Esophagus muscularis mucosa (tissue), 4 donors: ENCODE measurements around the gene JMJD1C. TPM values are rescaled to one million over a fixed set of nuclear protein-coding genes. Genes with fewer than 3 reads are reported as not detected.

Source experiments
- DNase-seq: peaks from one replicate; pipeline ENCODE4 v3.0.0-alpha.2; 2017; ENCODE audit errors: extremely low spot score
- H3K27ac ChIP-seq, 4 donors: fragments of 200-600 bp; sonication (generic); replicated peaks in 1 of 4; 1 replicate in 3 of 4; 2 replicates in 1 of 4; pipeline ENCODE4 v1.5.1; 2016 to 2019; ENCODE audit warnings: mild to moderate bottlenecking in 1 of 4
- H3K27me3 ChIP-seq, 4 donors: fragments of 200-600 bp; sonication (generic); one replicate each; pipeline versions ENCODE4 v1.5.1 to v1.6.0; 2016 to 2019
- H3K36me3 ChIP-seq, 4 donors: fragments of 200-600 bp; sonication (generic); one replicate each; pipeline ENCODE4 v1.5.1; 2016 to 2019
- H3K4me1 ChIP-seq, 4 donors: fragments of 200-600 bp; sonication (generic); one replicate each; pipeline ENCODE4 v1.5.1; 2016 to 2019
- H3K4me3 ChIP-seq, 4 donors: fragments of 200-600 bp; sonication (generic); 1 replicate in 2 of 4; 2 replicates in 2 of 4; pipeline ENCODE4 v1.5.1; 2016 to 2019; ENCODE audit warnings: mild to moderate bottlenecking in 4 of 4, moderate library complexity in 1 of 4
- H3K9me3 ChIP-seq, 4 donors: fragments of 200-600 bp; sonication (generic); 1 replicate in 3 of 4; 2 replicates in 1 of 4; pipeline ENCODE4 v1.5.1; 2016 to 2019
- CTCF ChIP-seq, 3 experiments: fragments of 200-600 bp in 2 of 3; fragments of 450-650 bp in 1 of 3; sonication (generic) in 2 of 3; IDR thresholded peaks; one replicate each; pipeline ENCODE4 v1.5.1; 2017 to 2019; ENCODE audit warnings: antibody characterized with exemption in 3 of 3, mild to moderate bottlenecking in 2 of 3, moderate library complexity in 1 of 3
- EP300 ChIP-seq: sonication (generic); formaldehyde crosslinking; IDR thresholded peaks from one replicate; pipeline ENCODE4 v1.6.1; 2017; ENCODE audit warnings: antibody characterized with exemption
- POLR2A ChIP-seq: fragments of 450-650 bp; IDR thresholded peaks from one replicate; pipeline ENCODE4 v1.6.1; 2017; ENCODE audit warnings: antibody characterized with exemption, moderate library complexity, mild to moderate bottlenecking, low read depth
- POLR2AphosphoS5 ChIP-seq, 2 donors: sonication (generic); formaldehyde crosslinking; IDR thresholded peaks; one replicate each; pipeline ENCODE4 v1.6.1; 2017; ENCODE audit warnings: antibody characterized with exemption in 2 of 2
- WGBS: methylation state at CpG from one replicate; pipeline ENCODE4 v1.1.5; 2018; 5-methylcytosine and 5-hydroxymethylcytosine counted together
- intact Hi-C: fragments of 100-400 bp; cut with DNase I; formaldehyde crosslinking; loops from one replicate; pipeline ENCODE4 v1.15.1; 2023
- total RNA-seq, 4 donors: library from RNA; depleted of rRNA; stranded (reverse); fragments of >200 nt; gene quantifications; one replicate each; pipeline versions ENCODE4 v1.1.0 to v1.2.1, GENCODE V29; 2016

The JMJD1C gene
- total RNA-seq, 4 donors from 2014 or later = 60.3 to 89.7 (median 79.8) TPM

- Histone ChIP-seq H3K36me3 (no peaks in the 10 kb centered on the region), H3K4me3 (no peak overlapping the region), H3K27ac (no peak overlapping the region), H3K9me3 (no peaks in the 10 kb centered on the region), H3K4me1 (peaks cover 9 to 57% (median 52%) of the 10 kb centered on the region in 4 donors), H3K27me3 (no peaks in the 10 kb centered on the region)
- 71% methylated on average over 4 of the region's 4 CpGs for WGBS
- intact Hi-C loops = no loop called here
- no peak for DNase-seq
- no peak for TF ChIP-seq EP300
- TF ChIP-seq CTCF (IDR thresholded peaks at IDR 0.05) = no peak
- no peak for TF ChIP-seq POLR2AphosphoS5 (IDR thresholded peaks at IDR 0.05)
- no peak for TF ChIP-seq POLR2A
Observed at GRCh38 chr10:63229161-63229560, 236.6 kb downstream of the JMJD1C start.

GRCh38 chr10:63228237-63228636, 237.5 kb downstream of the JMJD1C start:
- Histone ChIP-seq H3K4me1 (peaks cover 9 to 57% (median 48%) of the 10 kb centered on the region in 4 donors), H3K4me3 (no peak overlapping the region), H3K27me3 (no peaks in the 10 kb centered on the region), H3K9me3 (no peaks in the 10 kb centered on the region), H3K27ac (no peak overlapping the region), H3K36me3 (no peaks in the 10 kb centered on the region)
- TF ChIP-seq CTCF (IDR thresholded peaks at IDR 0.05) (no peak), POLR2AphosphoS5 (IDR thresholded peaks at IDR 0.05) (no peak), POLR2A (no peak), EP300 (no peak)
- intact Hi-C loops = no loop called here
- no peak for DNase-seq

GRCh38 chr10:63227207-63227895, 238.4 kb downstream of the JMJD1C start:
- WGBS = 54% methylated on average over 3 of the region's 3 CpGs
- no peaks in the 10 kb centered on the region for H3K27me3 ChIP-seq
- no peak for DNase-seq
- TF ChIP-seq EP300 = no peak
- TF ChIP-seq POLR2A = no peak
- no peak for TF ChIP-seq POLR2AphosphoS5 (IDR thresholded peaks at IDR 0.05)
- TF ChIP-seq CTCF (IDR thresholded peaks at IDR 0.05) = no peak
- intact Hi-C loops = no loop called here
- no peak overlapping the region for H3K27ac ChIP-seq
- peaks cover 8 to 51% (median 39%) of the 10 kb centered on the region in 4 donors for H3K4me1 ChIP-seq
- H3K36me3 ChIP-seq = no peaks in the 10 kb centered on the region
- H3K9me3 ChIP-seq = no peaks in the 10 kb centered on the region
- no peak overlapping the region for H3K4me3 ChIP-seq

GRCh38 chr10:63224241-63224640, 241.5 kb downstream of the JMJD1C start:
- no peaks in the 10 kb centered on the region for H3K27me3 ChIP-seq
- H3K4me1 ChIP-seq = peaks cover 0 to 46% (median 19%) of the 10 kb centered on the region in 4 donors
- 77% methylated on average over 1 of the region's 1 CpG for WGBS
- no peak for DNase-seq
- H3K9me3 ChIP-seq = no peaks in the 10 kb centered on the region
- TF ChIP-seq POLR2A = no peak
- no peak for TF ChIP-seq CTCF (IDR thresholded peaks at IDR 0.05)
- no peak for TF ChIP-seq POLR2AphosphoS5 (IDR thresholded peaks at IDR 0.05)
- TF ChIP-seq EP300 = no peak
- H3K27ac ChIP-seq = no peak overlapping the region
- H3K36me3 ChIP-seq = no peaks in the 10 kb centered on the region
- intact Hi-C loops = no loop called here
- H3K4me3 ChIP-seq = no peak overlapping the region

- Histone ChIP-seq H3K27me3 (no peaks in the 10 kb centered on the region), H3K27ac (no peak overlapping the region), H3K9me3 (no peaks in the 10 kb centered on the region), H3K4me1 (peaks cover 5 to 48% (median 16%) of the 10 kb centered on the region in 4 donors), H3K36me3 (no peaks in the 10 kb centered on the region), H3K4me3 (no peak overlapping the region)
- 91% methylated on average over 4 of the region's 4 CpGs for WGBS
- no peak for DNase-seq
- TF ChIP-seq CTCF (IDR thresholded peaks at IDR 0.05) (no peak), POLR2AphosphoS5 (IDR thresholded peaks at IDR 0.05) (no peak), EP300 (no peak), POLR2A (no peak)
- intact Hi-C loops = no loop called here
Observed at GRCh38 chr10:63221950-63222349, 243.8 kb downstream of the JMJD1C start.
